HL-60 (cell line): ENCODE measurements around the gene SMARCAD1.

Source experiments
- POLR2AphosphoS5 ChIP-seq: IDR thresholded peaks from 2 replicates; pipeline ENCODE4 v1.6.1; 2012; ENCODE audit warnings: low read depth
- TF ChIP-seq, protein P1 (sequence below): IDR thresholded peaks from one replicate; pipeline ENCODE4 v1.5.1; 2011; ENCODE audit warnings: low read length, control low read depth, inconsistent platforms; ENCODE audit not compliant: insufficient read depth
- TF ChIP-seq, protein P2 (sequence below): IDR thresholded peaks from 2 replicates; pipeline ENCODE4 v1.6.1; 2012; ENCODE audit warnings: low read depth; ENCODE audit not compliant: insufficient replicate concordance

DNA sequence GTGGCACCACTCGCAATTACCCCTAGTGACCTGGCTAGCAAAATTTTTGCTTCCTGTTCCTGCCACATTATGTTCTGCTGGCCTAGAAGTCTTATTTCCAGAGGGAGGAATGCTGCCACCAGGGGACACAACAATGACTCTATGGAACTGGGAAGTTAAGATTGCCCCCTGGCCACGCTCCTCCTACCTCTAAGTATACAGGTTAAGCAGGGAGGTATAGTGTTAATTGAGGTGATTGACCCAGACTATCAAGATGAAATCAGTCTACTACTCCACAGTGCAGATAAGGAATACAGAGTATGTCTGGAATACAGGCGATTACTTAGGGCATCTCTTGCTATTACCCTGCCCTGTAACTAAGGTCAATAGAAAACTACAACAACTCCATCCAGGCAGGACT is 48.8 kb upstream of the SMARCAD1 start:
- TF ChIP-seq, protein P1, sequence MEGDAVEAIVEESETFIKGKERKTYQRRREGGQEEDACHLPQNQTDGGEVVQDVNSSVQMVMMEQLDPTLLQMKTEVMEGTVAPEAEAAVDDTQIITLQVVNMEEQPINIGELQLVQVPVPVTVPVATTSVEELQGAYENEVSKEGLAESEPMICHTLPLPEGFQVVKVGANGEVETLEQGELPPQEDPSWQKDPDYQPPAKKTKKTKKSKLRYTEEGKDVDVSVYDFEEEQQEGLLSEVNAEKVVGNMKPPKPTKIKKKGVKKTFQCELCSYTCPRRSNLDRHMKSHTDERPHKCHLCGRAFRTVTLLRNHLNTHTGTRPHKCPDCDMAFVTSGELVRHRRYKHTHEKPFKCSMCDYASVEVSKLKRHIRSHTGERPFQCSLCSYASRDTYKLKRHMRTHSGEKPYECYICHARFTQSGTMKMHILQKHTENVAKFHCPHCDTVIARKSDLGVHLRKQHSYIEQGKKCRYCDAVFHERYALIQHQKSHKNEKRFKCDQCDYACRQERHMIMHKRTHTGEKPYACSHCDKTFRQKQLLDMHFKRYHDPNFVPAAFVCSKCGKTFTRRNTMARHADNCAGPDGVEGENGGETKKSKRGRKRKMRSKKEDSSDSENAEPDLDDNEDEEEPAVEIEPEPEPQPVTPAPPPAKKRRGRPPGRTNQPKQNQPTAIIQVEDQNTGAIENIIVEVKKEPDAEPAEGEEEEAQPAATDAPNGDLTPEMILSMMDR, result no peak
- no peak for TF ChIP-seq POLR2AphosphoS5
- TF ChIP-seq, protein P2, sequence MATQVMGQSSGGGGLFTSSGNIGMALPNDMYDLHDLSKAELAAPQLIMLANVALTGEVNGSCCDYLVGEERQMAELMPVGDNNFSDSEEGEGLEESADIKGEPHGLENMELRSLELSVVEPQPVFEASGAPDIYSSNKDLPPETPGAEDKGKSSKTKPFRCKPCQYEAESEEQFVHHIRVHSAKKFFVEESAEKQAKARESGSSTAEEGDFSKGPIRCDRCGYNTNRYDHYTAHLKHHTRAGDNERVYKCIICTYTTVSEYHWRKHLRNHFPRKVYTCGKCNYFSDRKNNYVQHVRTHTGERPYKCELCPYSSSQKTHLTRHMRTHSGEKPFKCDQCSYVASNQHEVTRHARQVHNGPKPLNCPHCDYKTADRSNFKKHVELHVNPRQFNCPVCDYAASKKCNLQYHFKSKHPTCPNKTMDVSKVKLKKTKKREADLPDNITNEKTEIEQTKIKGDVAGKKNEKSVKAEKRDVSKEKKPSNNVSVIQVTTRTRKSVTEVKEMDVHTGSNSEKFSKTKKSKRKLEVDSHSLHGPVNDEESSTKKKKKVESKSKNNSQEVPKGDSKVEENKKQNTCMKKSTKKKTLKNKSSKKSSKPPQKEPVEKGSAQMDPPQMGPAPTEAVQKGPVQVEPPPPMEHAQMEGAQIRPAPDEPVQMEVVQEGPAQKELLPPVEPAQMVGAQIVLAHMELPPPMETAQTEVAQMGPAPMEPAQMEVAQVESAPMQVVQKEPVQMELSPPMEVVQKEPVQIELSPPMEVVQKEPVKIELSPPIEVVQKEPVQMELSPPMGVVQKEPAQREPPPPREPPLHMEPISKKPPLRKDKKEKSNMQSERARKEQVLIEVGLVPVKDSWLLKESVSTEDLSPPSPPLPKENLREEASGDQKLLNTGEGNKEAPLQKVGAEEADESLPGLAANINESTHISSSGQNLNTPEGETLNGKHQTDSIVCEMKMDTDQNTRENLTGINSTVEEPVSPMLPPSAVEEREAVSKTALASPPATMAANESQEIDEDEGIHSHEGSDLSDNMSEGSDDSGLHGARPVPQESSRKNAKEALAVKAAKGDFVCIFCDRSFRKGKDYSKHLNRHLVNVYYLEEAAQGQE, result no peak
